NB4 (cell line): ENCODE results near the gene PES1.

ENCODE experiments used
- CTCF ChIP-seq: IDR thresholded peaks from one replicate; pipeline ENCODE4 v1.5.1; 2012; ENCODE audit warnings: low read depth, low read length
- POLR2A ChIP-seq: IDR thresholded peaks from 2 replicates; pipeline ENCODE4 v1.6.1; 2011; ENCODE audit warnings: mild to moderate bottlenecking; ENCODE audit not compliant: insufficient read length; ENCODE audit errors: extremely low read depth

- TF ChIP-seq CTCF (no peak), POLR2A (no peak)
These were observed 26.4 kb downstream of the PES1 start for GRCh38 chr22:30565341-30565740.
